ENCODE measurements around the gene PPY.

DNA sequence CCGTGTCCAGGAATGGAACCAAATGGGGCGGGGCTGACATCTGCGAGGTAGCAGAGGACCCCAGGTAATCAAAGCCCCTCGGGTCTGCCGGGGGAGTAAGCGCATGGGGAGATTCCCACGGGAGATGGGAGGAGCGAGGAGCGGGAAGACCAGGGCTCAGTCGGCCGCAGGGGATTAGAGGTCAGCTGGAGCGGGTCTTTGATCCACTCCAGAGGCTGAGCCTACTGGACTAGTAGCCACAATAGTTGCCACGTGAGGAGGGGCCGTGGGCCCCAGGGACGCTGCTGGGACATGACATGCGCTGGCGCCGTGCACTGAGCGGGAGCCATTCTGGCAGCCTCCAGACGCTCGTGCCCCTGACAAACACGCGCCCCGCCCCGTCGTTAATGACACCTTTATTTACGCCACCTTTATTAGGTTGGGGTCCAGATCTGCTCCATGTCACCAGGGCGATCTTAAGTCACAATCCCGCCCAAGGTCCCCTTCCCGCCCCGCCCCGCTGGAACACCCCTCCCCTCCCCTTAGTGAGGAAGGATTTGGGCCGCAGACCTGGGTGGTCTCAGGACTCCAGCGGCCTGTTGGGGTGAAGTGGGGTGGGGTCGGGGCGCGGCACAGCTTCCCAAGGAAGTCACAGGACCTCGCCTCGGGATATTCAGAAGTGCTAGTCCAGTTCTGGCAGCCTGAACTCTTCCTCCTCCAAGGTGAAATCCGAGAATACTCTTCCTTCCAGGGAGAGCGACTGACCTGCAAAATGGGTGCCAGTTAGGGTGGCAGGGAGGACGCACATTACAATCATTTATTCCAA is 15.0 kb downstream of the PPY start:
- no peak for TF ChIP-seq POLR2A (IDR thresholded peaks at IDR 0.05)
- TF ChIP-seq, protein P1, sequence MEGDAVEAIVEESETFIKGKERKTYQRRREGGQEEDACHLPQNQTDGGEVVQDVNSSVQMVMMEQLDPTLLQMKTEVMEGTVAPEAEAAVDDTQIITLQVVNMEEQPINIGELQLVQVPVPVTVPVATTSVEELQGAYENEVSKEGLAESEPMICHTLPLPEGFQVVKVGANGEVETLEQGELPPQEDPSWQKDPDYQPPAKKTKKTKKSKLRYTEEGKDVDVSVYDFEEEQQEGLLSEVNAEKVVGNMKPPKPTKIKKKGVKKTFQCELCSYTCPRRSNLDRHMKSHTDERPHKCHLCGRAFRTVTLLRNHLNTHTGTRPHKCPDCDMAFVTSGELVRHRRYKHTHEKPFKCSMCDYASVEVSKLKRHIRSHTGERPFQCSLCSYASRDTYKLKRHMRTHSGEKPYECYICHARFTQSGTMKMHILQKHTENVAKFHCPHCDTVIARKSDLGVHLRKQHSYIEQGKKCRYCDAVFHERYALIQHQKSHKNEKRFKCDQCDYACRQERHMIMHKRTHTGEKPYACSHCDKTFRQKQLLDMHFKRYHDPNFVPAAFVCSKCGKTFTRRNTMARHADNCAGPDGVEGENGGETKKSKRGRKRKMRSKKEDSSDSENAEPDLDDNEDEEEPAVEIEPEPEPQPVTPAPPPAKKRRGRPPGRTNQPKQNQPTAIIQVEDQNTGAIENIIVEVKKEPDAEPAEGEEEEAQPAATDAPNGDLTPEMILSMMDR (IDR thresholded peaks at IDR 0.05) = no peak

All from heart left ventricle (tissue), 13 donors.